Heart right ventricle (tissue), 16 donors: Measurements from ENCODE around the gene ALDH1A1. TPM values are rescaled to one million over a fixed set of nuclear protein-coding genes. Genes with fewer than 3 reads are reported as not detected.

ENCODE experiments used
- ATAC-seq, 8 donors: fragments of 200-7000 bp; cut with Tn5 transposase; one replicate each; pipeline ENCODE4 v1.9.1; 2020; ENCODE audit warnings: mild to moderate bottlenecking in 8 of 8, moderate library complexity in 8 of 8, moderate number of reproducible peaks in 1 of 8
- DNase-seq, 2 donors: peaks; one replicate each; pipeline ENCODE4 v3.0.0-alpha.2; 2020
- H3K27ac ChIP-seq, 10 donors: fragments of 200-600 bp; sonication (generic) in 2 of 10; one replicate each; pipeline versions ENCODE4 v1.5.0 to v1.8.0; 2020 to 2022; ENCODE audit warnings: mild to moderate bottlenecking in 3 of 10
- H3K27me3 ChIP-seq, 7 donors: fragments of 200-600 bp; one replicate each; pipeline ENCODE4 v1.8.0; 2021 to 2022; ENCODE audit warnings: mild to moderate bottlenecking in 2 of 7
- H3K36me3 ChIP-seq, 9 donors: fragments of 200-600 bp; sonication (generic) in 1 of 9; one replicate each; pipeline versions ENCODE4 v1.5.0 to v1.8.0; 2020 to 2022; ENCODE audit warnings: mild to moderate bottlenecking in 2 of 9
- H3K4me1 ChIP-seq, 9 donors: fragments of 200-600 bp; sonication (generic) in 1 of 9; one replicate each; pipeline versions ENCODE4 v1.5.0 to v1.8.0; 2020 to 2022; ENCODE audit warnings: mild to moderate bottlenecking in 4 of 9
- H3K4me3 ChIP-seq, 10 donors: fragments of 200-600 bp; sonication (generic) in 2 of 10; one replicate each; pipeline versions ENCODE4 v1.5.0 to v1.8.0; 2020 to 2022; ENCODE audit warnings: mild to moderate bottlenecking in 7 of 10, moderate library complexity in 2 of 10
- H3K9me3 ChIP-seq, 11 donors: fragments of 200-600 bp in 10 of 11; sonication (generic) in 2 of 11; one replicate each; pipeline versions ENCODE4 v1.5.0 to v1.8.0; 2013 to 2022; ENCODE audit warnings: mild to moderate bottlenecking in 2 of 11, control low read depth in 1 of 11, moderate library complexity in 1 of 11
- WGBS, 2 donors: extraction: QIAGEN DNeasy Blood & Tissue Kit; methylation state at CpG; one replicate each; pipeline ENCODE4 v1.1.7; 2013; ENCODE audit warnings: inconsistent platforms in 1 of 2; 5-methylcytosine and 5-hydroxymethylcytosine counted together
- intact Hi-C, 10 donors: fragments of 100-400 bp; cut with DNase I; formaldehyde crosslinking; loops; one replicate each; pipeline versions ENCODE4 v1.11.1 to v1.14.2; 2022
- polyA plus RNA-seq, 2 donors: library from polyadenylated mRNA; stranded (reverse); fragments of 200-250 nt; gene quantifications; one replicate each; pipeline ENCODE4 v1.2.3, GENCODE V29; 2013
- total RNA-seq, 10 donors: library from RNA; stranded (reverse); fragmentation: NEBNext Ultra II Directional in 3 of 10; extraction: Animal tissue kit (Norgen Biotek cat#: 25700) in 3 of 10; gene quantifications; one replicate each; pipeline versions ENCODE4 v1.2.1 to v1.2.4, GENCODE V29; 2021 to 2023
- TF ChIP-seq, protein P1 (sequence below), 9 donors: fragments of 200-600 bp; sonication (generic) in 2 of 9; IDR thresholded peaks; one replicate each; pipeline versions ENCODE4 v1.5.0 to v1.8.0; 2021 to 2022; ENCODE audit warnings: antibody characterized with exemption in 9 of 9, mild to moderate bottlenecking in 5 of 9, moderate library complexity in 1 of 9
- donor health status: Arrhythmogenic right ventricular cardiomyopathy.
- donor health status: ischemic (EF 13 %, LVEDD 7.1; RV severe dilation, severe dysfunction).
- donor health status: healthy with polysubstance abuse.
- donor health status: DM: no; HTN: yes; CAD: no.
- donor health status: DM: no; HTN: no; CAD: no.
- donor health status: ischemic (EF 25% LVEDD 6.9; RV normal size, moderate dysfunction).
- donor health status: ischemic (EF 25% LVEDD 5.7; RV mildly dilated, moderate dysfunction).
- donor health status: healthy.
- donor health status: DM: yes; HTN: yes; CAD: no.
- donor health status: Ischemic cardiomyopathy.
- donor health status: ischemic (EF 35%, LVEDD 5.7; RV mildly dilated, moderate dysfunction).
- donor health status: nonischemic (EF 11% LVEDD 7.7; RV severe dilation, severe dysfunction).
- donor health status: DM: yes; HTN: yes; CAD: no.
- donor health status: PGD.
- donor health status: ischemic (EF 29% LVEDD 5.4; RV normal size, mild dysfunction).
- donor health status: nonischemic (EF 23%, LVEDD 6.1; RV moderate dilation, normal function).

The ALDH1A1 gene
- total and polyA plus RNA-seq, 12 donors = 4.3 to 32.8 (median 11.1) TPM

DNA sequence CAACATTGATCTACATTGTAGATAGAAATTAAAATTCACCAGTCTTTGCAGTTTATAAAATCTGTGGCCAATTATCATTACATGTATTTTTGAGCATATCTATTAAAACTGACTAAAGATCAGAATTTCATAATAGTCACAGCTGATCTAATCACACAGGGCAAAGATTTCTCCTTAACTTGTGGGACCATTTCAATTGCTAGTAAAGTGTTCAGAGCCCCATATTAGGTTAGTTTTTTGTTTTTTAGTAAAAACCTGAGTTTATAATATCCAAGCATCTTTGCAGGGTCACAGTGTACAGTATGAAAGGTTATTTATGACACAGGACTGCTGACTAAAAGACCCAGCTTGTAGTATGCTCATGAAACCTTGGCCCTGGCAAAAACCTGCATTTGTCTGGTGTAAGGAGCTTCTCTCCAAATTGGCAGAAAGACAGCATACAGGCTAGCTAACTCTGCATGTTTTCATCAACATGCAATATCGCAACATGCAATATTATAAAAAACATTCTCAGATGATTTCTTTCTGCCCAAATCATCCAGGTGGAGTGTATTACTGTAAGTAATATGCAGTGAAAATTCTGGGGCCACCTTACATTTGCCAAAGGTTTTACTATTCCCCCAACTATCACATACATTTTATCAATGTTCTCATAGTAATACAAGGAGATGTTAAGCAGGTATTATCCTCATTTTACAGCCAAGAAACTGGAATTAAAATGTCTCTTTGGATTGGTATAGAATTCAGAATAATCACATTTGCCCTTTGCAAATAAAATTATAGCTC lies 37.7 kb upstream of the ALDH1A1 start:
- DNase-seq = no peak
- no peaks in the 10 kb centered on the region for H3K36me3 ChIP-seq
- TF ChIP-seq, protein P1, sequence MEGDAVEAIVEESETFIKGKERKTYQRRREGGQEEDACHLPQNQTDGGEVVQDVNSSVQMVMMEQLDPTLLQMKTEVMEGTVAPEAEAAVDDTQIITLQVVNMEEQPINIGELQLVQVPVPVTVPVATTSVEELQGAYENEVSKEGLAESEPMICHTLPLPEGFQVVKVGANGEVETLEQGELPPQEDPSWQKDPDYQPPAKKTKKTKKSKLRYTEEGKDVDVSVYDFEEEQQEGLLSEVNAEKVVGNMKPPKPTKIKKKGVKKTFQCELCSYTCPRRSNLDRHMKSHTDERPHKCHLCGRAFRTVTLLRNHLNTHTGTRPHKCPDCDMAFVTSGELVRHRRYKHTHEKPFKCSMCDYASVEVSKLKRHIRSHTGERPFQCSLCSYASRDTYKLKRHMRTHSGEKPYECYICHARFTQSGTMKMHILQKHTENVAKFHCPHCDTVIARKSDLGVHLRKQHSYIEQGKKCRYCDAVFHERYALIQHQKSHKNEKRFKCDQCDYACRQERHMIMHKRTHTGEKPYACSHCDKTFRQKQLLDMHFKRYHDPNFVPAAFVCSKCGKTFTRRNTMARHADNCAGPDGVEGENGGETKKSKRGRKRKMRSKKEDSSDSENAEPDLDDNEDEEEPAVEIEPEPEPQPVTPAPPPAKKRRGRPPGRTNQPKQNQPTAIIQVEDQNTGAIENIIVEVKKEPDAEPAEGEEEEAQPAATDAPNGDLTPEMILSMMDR (IDR thresholded peaks at IDR 0.05) = no peak
- no peaks in the 10 kb centered on the region for H3K9me3 ChIP-seq
- no peaks in the 10 kb centered on the region for H3K4me1 ChIP-seq
- intact Hi-C loops = no loop called here
- no peak overlapping the region for H3K27ac ChIP-seq
- 89 to 95% methylated on average over 1 of the region's 1 CpG for WGBS, 2 donors
- no peak for ATAC-seq
- no peaks in the 10 kb centered on the region for H3K27me3 ChIP-seq
- H3K4me3 ChIP-seq = no peak overlapping the region

DNA sequence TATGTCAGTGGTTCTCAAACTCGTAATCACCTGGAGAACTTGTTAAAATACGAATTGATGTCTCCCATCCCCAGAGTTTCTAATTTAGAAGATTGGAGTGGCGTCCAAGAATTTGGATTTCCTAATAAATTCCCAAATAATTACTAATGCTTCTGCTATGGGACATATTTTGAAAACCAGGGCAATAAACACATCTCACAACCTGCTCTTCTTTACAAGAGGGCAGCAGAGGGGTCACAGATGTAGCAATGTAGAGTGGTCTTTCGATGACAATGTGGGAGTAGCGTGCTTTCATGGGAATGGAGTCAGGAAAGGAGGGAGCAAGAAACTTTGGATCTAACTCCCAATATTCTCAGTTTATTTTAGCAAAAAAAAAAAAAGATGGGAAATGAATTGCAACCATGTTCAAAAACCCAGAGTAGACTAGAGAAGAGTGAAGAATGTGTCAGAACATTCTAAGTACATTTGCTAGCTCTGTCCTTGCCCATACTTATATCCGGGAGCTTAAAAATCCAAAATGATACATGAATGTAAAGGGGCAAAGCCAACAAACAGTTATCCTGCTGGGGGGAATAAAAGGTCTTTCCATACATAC lies 33.8 kb upstream of the ALDH1A1 start:
- DNase-seq (no peak), ATAC-seq (no peak)
- TF ChIP-seq, protein P1 (IDR thresholded peaks at IDR 0.05) = no peak
- WGBS, 2 donors = 93% methylated on average over 6 of the region's 6 CpGs
- no peak overlapping the region for H3K4me3 ChIP-seq
- peaks cover 0 to 8% (median 0%) of the 10 kb centered on the region in 9 donors for H3K4me1 ChIP-seq
- intact Hi-C loops = no loop called here
- H3K9me3 ChIP-seq = no peaks in the 10 kb centered on the region
- no peaks in the 10 kb centered on the region for H3K36me3 ChIP-seq
- no peak overlapping the region for H3K27ac ChIP-seq
- no peaks in the 10 kb centered on the region for H3K27me3 ChIP-seq

DNA sequence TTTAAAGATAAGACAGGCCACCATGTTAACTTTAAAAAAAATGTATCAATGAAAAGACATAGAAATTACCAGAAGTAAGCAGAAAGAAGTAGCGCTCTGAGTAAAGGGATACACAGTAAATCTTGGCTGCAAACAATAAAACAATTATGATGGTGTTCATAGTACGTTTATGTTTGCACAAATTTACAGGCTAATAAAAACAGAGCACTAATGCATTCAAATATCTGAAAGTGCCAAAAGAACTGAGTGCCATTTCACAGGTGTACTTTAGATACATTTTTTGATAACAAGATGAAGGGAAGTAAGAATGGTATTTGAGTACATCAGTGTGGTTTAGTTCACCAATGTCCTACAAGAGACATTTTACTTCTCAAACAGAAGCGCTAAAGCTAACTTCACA lies 32.9 kb upstream of the ALDH1A1 start:
- Histone ChIP-seq H3K9me3 (no peaks in the 10 kb centered on the region), H3K4me3 (no peak overlapping the region), H3K27me3 (no peaks in the 10 kb centered on the region), H3K36me3 (no peaks in the 10 kb centered on the region), H3K4me1 (peaks cover 0 to 8% (median 0%) of the 10 kb centered on the region in 9 donors), H3K27ac (no peak overlapping the region)
- intact Hi-C loops = no loop called here
- 91 to 97% methylated on average over 3 of the region's 3 CpGs for WGBS, 2 donors
- TF ChIP-seq, protein P1 (IDR thresholded peaks at IDR 0.05) = no peak
- DNase-seq (no peak), ATAC-seq (no peak)

DNA sequence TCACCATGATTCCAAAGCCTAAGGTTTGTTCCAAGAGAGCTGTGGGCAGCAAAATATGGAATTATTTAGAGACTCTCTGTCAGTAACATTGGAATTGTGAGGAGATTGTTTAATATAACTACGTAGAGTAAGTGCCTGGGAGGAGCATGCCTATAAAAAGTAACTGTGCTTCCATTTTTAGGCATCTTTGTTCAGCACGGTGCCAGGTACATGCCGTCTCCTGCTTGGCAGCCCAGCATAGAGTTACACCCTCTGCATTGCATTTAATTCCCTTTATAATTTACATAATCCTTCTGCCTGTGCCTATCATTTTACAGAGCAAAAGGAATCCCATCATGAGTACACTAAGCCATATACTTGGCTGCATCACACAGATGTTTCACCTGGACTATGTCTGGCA lies 32.1 kb upstream of the ALDH1A1 start:
- ATAC-seq (peak in 7 of 8 donors; percentile 38 to 99 (median 91)), DNase-seq (no peak)
- Histone ChIP-seq H3K27me3 (no peaks in the 10 kb centered on the region), H3K4me1 (peaks cover 0 to 8% (median 0%) of the 10 kb centered on the region in 9 donors), H3K9me3 (no peaks in the 10 kb centered on the region), H3K4me3 (no peak overlapping the region), H3K36me3 (no peaks in the 10 kb centered on the region), H3K27ac (peak overlapping the region in 1 of 10 donors; percentile 18)
- intact Hi-C loops = no loop called here
- WGBS, 2 donors = 50 to 63% methylated on average over 3 of the region's 3 CpGs
- TF ChIP-seq, protein P1 (IDR thresholded peaks at IDR 0.05) = no peak
